Body of pancreas (tissue), 4 donors: ENCODE measurements around the gene SEC31B.

Experiments
- CTCF ChIP-seq, 7 experiments: fragments of 450-650 bp in 4 of 7; fragments of 200-600 bp in 3 of 7; sonication (generic) in 3 of 7; IDR thresholded peaks; one replicate each; pipeline ENCODE4 v1.5.1; 2016 to 2019; ENCODE audit warnings: antibody characterized with exemption in 7 of 7
- POLR2A ChIP-seq, 3 donors: fragments of 450-650 bp; IDR thresholded peaks; one replicate each; pipeline ENCODE4 v1.6.1; 2016; ENCODE audit warnings: antibody characterized with exemption in 3 of 3, mild to moderate bottlenecking in 2 of 3

- TF ChIP-seq CTCF (IDR thresholded peaks at IDR 0.05) (no peak), POLR2A (IDR thresholded peaks at IDR 0.05) (no peak)
Observed at GRCh38 chr10:100447663-100448062, 72.0 kb downstream of the SEC31B start.
